Measurements from ENCODE around the gene ARFGEF2. TPM values are rescaled to one million over a fixed set of nuclear protein-coding genes. Genes with fewer than 3 reads are reported as not detected.

The ARFGEF2 gene
- total RNA-seq, 1 donor from 2014 or later = 22.9 TPM

GRCh38 chr20:49043000-49043399 lies 121.5 kb downstream of the ARFGEF2 start:
- no peak for DNase-seq (ENCODE audit: low spot score, unreplicated experiment)
- Mint-ChIP-seq H3K27ac (no peak overlapping the region), H3K27me3 (no peaks in the 10 kb centered on the region), H3K36me3 (ENCODE audit: insufficient read depth) (peaks cover 1% of the 10 kb centered on the region), H3K9me3 (ENCODE audit: low read depth) (no peaks in the 10 kb centered on the region), H3K4me3 (ENCODE audit: low read depth) (no peak overlapping the region), H3K4me1 (ENCODE audit: low read depth) (peaks cover 7% of the 10 kb centered on the region)
- no peak for TF ChIP-seq CTCF (IDR thresholded peaks at IDR 0.05; ENCODE audit: unreplicated experiment)

- Mint-ChIP-seq H3K27ac (peak overlapping the region; percentile 99), H3K36me3 (ENCODE audit: insufficient read depth) (peaks cover 7% of the 10 kb centered on the region), H3K4me1 (ENCODE audit: low read depth) (peaks cover 11% of the 10 kb centered on the region), H3K27me3 (no peaks in the 10 kb centered on the region), H3K9me3 (ENCODE audit: low read depth) (no peaks in the 10 kb centered on the region), H3K4me3 (ENCODE audit: low read depth) (peak overlapping the region; percentile 99)
- TF ChIP-seq CTCF (IDR thresholded peaks at IDR 0.05; ENCODE audit: unreplicated experiment) = no peak
- DNase-seq (ENCODE audit: low spot score, unreplicated experiment) = no peak
Observed at GRCh38 chr20:49045440-49046086, 124.1 kb downstream of the ARFGEF2 start.

GRCh38 chr20:49046087-49046900 lies 124.8 kb downstream of the ARFGEF2 start, which contains the start of gene CSE1L:
TSS of gene CSE1L (plus strand) at chr20:49046312. CDS start at chr20:49058464, 12,152 bp downstream.
- H3K4me1 Mint-ChIP-seq (ENCODE audit: low read depth) = peaks cover 11% of the 10 kb centered on the region
- no peaks in the 10 kb centered on the region for H3K27me3 Mint-ChIP-seq
- peak within 1 kb of the TSS; percentile 99 for H3K27ac Mint-ChIP-seq
- H3K4me3 Mint-ChIP-seq (ENCODE audit: low read depth) = peak within 1 kb of the TSS; percentile 99
- peak; percentile 21 for TF ChIP-seq CTCF (IDR thresholded peaks at IDR 0.05; ENCODE audit: unreplicated experiment)
- peak; percentile 90 for DNase-seq (ENCODE audit: low spot score, unreplicated experiment)
- peaks cover 7% of the 10 kb centered on the region for H3K36me3 Mint-ChIP-seq (ENCODE audit: insufficient read depth)
- H3K9me3 Mint-ChIP-seq (ENCODE audit: low read depth) = no peaks in the 10 kb centered on the region

GRCh38 chr20:49052334-49052733 lies 130.8 kb downstream of the ARFGEF2 start:
- peaks cover 20% of the 10 kb centered on the region for H3K4me1 Mint-ChIP-seq (ENCODE audit: low read depth)
- H3K9me3 Mint-ChIP-seq (ENCODE audit: low read depth) = no peaks in the 10 kb centered on the region
- no peak overlapping the region for H3K27ac Mint-ChIP-seq
- no peak for TF ChIP-seq CTCF (IDR thresholded peaks at IDR 0.05; ENCODE audit: unreplicated experiment)
- no peak overlapping the region for H3K4me3 Mint-ChIP-seq (ENCODE audit: low read depth)
- peaks cover 8% of the 10 kb centered on the region for H3K36me3 Mint-ChIP-seq (ENCODE audit: insufficient read depth)
- DNase-seq (ENCODE audit: low spot score, unreplicated experiment) = no peak
- H3K27me3 Mint-ChIP-seq = no peaks in the 10 kb centered on the region

- H3K36me3 Mint-ChIP-seq (ENCODE audit: insufficient read depth) = peaks cover 4% of the 10 kb centered on the region
- H3K9me3 Mint-ChIP-seq (ENCODE audit: low read depth) = no peaks in the 10 kb centered on the region
- DNase-seq (ENCODE audit: low spot score, unreplicated experiment) = no peak
- no peak overlapping the region for H3K4me3 Mint-ChIP-seq (ENCODE audit: low read depth)
- H3K4me1 Mint-ChIP-seq (ENCODE audit: low read depth) = peaks cover 10% of the 10 kb centered on the region
- H3K27ac Mint-ChIP-seq = peak overlapping the region; percentile 71
- no peak for TF ChIP-seq CTCF (IDR thresholded peaks at IDR 0.05; ENCODE audit: unreplicated experiment)
- H3K27me3 Mint-ChIP-seq = no peaks in the 10 kb centered on the region
Observed at GRCh38 chr20:49054056-49054643, 132.6 kb downstream of the ARFGEF2 start.
